ENCODE measurements around the gene ALOX5. TPM values are rescaled to one million over a fixed set of nuclear protein-coding genes. Genes with fewer than 3 reads are reported as not detected.
"Not testable (repeated sequence)": the region's sequence is repeated elsewhere in the genome, so short reads cannot be mapped to it uniquely, and the experiment has no call there.

The ALOX5 gene
- total RNA-seq, 1 donor from 2014 or later: 222 TPM

DNA sequence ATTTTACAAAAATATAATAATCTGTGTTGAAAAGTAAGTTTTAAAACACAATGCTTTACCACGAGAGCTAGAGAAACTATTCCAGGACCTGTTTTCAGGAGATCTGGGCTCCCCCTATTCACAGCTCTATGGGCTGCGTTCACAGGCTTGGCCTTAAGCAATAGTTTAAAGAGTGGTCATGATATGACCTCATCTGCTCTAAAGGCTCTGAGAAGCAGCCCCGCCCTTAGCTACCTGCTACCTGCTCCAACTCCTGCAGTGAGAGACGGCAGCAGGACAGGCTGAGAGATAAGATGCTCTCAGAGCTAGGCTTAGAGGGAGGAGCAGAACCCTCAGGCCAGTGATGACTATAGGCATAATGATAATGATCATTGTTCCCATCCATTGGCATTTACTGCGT is 12.6 kb downstream of the ALOX5 start:
- no peaks in the 10 kb centered on the region for H3K27me3 ChIP-seq (ENCODE audit: low read depth)
- TF ChIP-seq, protein P1, sequence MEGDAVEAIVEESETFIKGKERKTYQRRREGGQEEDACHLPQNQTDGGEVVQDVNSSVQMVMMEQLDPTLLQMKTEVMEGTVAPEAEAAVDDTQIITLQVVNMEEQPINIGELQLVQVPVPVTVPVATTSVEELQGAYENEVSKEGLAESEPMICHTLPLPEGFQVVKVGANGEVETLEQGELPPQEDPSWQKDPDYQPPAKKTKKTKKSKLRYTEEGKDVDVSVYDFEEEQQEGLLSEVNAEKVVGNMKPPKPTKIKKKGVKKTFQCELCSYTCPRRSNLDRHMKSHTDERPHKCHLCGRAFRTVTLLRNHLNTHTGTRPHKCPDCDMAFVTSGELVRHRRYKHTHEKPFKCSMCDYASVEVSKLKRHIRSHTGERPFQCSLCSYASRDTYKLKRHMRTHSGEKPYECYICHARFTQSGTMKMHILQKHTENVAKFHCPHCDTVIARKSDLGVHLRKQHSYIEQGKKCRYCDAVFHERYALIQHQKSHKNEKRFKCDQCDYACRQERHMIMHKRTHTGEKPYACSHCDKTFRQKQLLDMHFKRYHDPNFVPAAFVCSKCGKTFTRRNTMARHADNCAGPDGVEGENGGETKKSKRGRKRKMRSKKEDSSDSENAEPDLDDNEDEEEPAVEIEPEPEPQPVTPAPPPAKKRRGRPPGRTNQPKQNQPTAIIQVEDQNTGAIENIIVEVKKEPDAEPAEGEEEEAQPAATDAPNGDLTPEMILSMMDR (IDR thresholded peaks at IDR 0.05): no peak
- DNase-seq: no peak
- no peak overlapping the region for H3K4me3 ChIP-seq
- H3K9me3 ChIP-seq: no peaks in the 10 kb centered on the region
- no peak for ATAC-seq
- H3K36me3 ChIP-seq: peaks cover 13% of the 10 kb centered on the region
- no peak overlapping the region for H3K27ac ChIP-seq
- no peaks in the 10 kb centered on the region for H3K4me1 ChIP-seq
- intact Hi-C loops (cut with DNase I): no loop called here

DNA sequence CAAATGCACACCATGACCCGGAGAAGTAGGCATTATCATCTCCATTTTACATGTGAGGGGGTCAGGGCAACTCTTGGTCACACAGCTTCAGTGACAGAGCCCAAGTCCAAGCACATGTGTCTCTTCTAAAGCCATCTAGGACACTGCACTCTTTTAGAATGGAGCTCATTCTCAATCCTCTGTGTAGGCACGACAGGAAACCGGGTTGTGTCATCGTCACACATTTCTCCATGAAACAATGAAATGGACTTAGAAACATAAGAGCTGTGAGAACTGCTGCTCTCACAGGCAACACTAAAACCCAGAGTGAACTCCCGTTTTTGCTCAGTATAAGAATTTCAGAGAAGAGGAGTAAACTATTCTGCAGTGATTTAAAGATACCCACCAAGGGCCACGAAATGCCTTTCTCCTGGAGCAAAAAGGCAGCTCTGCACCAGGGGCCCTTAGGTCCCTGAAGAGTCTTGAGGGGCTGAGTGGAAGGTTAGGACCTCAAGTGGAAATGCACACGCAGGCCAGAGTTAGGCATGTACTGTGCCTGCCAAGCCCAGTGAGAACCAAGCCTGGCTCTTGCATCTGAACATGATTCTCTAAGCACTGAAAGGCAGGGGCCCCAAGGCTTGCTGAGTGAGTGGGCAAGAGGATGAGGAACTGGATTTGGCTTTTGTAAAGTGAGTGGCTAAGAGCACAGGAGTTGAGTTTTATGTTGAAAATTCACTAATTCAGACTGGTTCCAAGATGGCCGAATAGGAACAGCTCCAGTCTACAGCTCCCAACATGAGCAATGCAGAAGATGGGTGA is 13.3 kb downstream of the ALOX5 start:
- ATAC-seq (no peak), DNase-seq (no peak)
- Histone ChIP-seq H3K9me3 (no peaks in the 10 kb centered on the region), H3K36me3 (peaks cover 13% of the 10 kb centered on the region), H3K27ac (no peak overlapping the region), H3K4me1 (no peaks in the 10 kb centered on the region), H3K27me3 (ENCODE audit: low read depth) (no peaks in the 10 kb centered on the region), H3K4me3 (no peak overlapping the region)
- intact Hi-C loops (cut with DNase I): no loop called here
- TF ChIP-seq, protein P1 (IDR thresholded peaks at IDR 0.05): no peak

DNA sequence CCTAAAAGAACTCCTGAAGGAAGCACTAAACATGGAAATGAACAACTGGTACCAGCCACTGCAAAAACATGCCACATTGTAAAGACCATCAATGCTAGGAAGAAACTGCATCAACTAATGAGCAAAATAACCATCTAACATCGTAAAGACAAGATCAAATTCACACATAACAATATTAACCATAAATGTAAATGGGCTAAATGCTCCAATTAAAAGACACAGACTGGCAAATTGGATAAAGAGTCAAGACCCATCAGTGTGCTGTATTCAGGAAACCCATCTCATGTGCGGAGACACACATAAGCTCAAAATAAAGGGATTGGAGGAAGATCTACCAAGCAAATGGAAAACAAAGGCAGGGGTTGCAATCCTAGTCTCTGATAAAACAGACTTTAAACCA is 15.7 kb downstream of the ALOX5 start:
- not testable (repeated sequence) for ATAC-seq, H3K36me3 ChIP-seq, DNase-seq

DNA sequence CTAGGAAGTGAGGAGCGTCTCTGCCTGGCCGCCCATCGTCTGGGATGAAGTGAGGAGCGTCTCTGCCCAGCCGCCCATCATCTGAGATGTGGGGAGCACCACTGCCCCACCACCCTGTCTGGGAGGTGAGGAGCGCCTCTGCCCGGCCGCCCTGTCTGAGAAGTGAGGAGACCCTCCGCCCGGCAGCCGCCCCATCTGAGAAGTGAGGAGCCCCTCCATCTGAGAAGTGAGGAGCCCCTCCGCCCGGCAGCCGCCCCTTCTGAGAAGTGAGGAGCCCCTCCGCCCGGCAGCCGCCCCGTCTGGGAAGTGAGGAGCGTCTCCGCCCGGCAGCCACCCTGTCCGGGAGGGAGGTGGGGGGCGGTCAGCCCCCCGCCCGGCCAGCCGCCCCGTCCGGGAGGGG is 17.6 kb downstream of the ALOX5 start:
- H3K27ac ChIP-seq; intact Hi-C loops (cut with DNase I); H3K27me3 ChIP-seq (ENCODE audit: low read depth); H3K9me3 ChIP-seq; H3K4me3 ChIP-seq; H3K4me1 ChIP-seq; H3K36me3 ChIP-seq; ATAC-seq; DNase-seq: not testable (repeated sequence)

More for the DNA sequence above, 15.7 kb downstream of the ALOX5 start:
- H3K4me3 ChIP-seq; H3K27ac ChIP-seq; H3K27me3 ChIP-seq (ENCODE audit: low read depth); H3K9me3 ChIP-seq; intact Hi-C loops (cut with DNase I); H3K4me1 ChIP-seq: not testable (repeated sequence)

DNA sequence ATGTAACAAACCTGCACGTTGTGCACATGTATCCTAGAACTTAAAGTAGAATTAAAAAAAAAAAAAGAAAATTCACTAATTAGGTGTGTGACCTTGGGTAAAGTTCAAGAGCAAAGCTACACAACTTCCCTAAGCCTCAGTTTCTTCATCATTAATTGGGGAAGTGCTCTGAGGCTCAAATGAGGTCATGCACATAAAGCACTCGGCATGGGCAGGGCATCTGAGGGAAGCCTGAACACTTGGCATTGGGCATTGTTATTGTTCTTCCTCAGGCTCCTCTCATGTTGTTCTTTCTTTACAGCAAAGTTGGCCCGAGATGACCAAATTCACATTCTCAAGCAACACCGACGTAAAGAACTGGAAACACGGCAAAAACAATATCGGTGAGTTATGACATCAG is 21.5 kb downstream of the ALOX5 start:
- TF ChIP-seq, protein P1 (IDR thresholded peaks at IDR 0.05): no peak
- no peak for DNase-seq
- Histone ChIP-seq H3K4me1 (no peaks in the 10 kb centered on the region), H3K27me3 (ENCODE audit: low read depth) (no peaks in the 10 kb centered on the region), H3K9me3 (no peaks in the 10 kb centered on the region), H3K36me3 (no peaks in the 10 kb centered on the region), H3K27ac (no peak overlapping the region), H3K4me3 (no peak overlapping the region)
- intact Hi-C loops (cut with DNase I): no loop called here
- peak in 1 of 2 donors; percentile 64 for ATAC-seq

DNA sequence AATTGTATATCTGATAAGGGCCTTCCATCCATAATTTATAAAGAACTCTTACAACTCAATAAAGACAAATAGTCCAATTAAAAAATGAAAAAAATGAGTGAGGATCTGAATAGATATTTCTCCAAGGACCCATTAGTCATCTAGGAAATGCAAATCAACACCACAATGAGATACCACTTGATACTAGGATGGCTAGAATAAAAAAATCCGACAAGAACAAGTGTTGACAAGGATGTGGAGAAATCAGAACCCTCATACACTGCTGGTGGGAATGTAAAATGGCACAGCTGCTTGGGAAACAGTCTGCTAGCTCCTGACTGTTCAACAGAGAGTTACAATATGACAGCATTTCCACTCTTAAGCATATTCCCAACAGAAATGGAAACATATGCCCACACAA is 24.6 kb downstream of the ALOX5 start:
- no peaks in the 10 kb centered on the region for H3K27me3 ChIP-seq (ENCODE audit: low read depth)
- no peak overlapping the region for H3K27ac ChIP-seq
- H3K36me3 ChIP-seq: no peaks in the 10 kb centered on the region
- no peak for ATAC-seq
- H3K9me3 ChIP-seq: no peaks in the 10 kb centered on the region
- TF ChIP-seq, protein P1 (IDR thresholded peaks at IDR 0.05): no peak
- H3K4me1 ChIP-seq: peaks cover 1% of the 10 kb centered on the region
- H3K4me3 ChIP-seq: no peak overlapping the region
- no peak for DNase-seq
- intact Hi-C loops (cut with DNase I): no loop called here
